BLaER1 treated with 17β-estradiol and CSF1 and Interleukin-3, amounts not matched to agents 10 nM and 100 nM (cell line): ENCODE measurements around the gene PTPRN2.
"Not testable (repeated sequence)": the region's sequence is repeated elsewhere in the genome, so short reads cannot be mapped to it uniquely, and the experiment has no call there.

Experiments used
- H3K27ac ChIP-seq, 11 experiments: shearing (Covaris generic); formaldehyde crosslinking; 2 replicates each; pipeline ENCODE4 v1.8.1; 2022
- H3K27me3 ChIP-seq, 11 experiments: shearing (Covaris generic); formaldehyde crosslinking; 2 replicates each; pipeline ENCODE4 v1.8.1; 2022
- H3K36me3 ChIP-seq, 11 experiments: shearing (Covaris generic); formaldehyde crosslinking; 2 replicates each; pipeline ENCODE4 v1.8.1; 2022
- H3K4me1 ChIP-seq, 10 experiments: shearing (Covaris generic); formaldehyde crosslinking; 2 replicates each; pipeline ENCODE4 v1.8.1; 2022
- H3K4me2 ChIP-seq, 11 experiments: shearing (Covaris generic); formaldehyde crosslinking; 2 replicates each; pipeline ENCODE4 v1.8.1; 2022
- H3K4me3 ChIP-seq, 10 experiments: shearing (Covaris generic); formaldehyde crosslinking; 2 replicates each; pipeline ENCODE4 v1.8.1; 2022
- H3K9ac ChIP-seq, 11 experiments: shearing (Covaris generic); formaldehyde crosslinking; 2 replicates each; pipeline ENCODE4 v1.8.1; 2022
- H3K9me3 ChIP-seq, 11 experiments: shearing (Covaris generic); formaldehyde crosslinking; replicated peaks in 1 of 11; 2 replicates each; pipeline ENCODE4 v1.8.1; 2022
- H4K20me1 ChIP-seq, 11 experiments: shearing (Covaris generic); formaldehyde crosslinking; 2 replicates each; pipeline ENCODE4 v1.8.1; 2022
- Cebpa-rat ChIP-seq, 11 experiments: shearing (Covaris generic); IDR thresholded peaks; 2 replicates each; pipeline ENCODE4 v1.8.1; 2022

Gene PTPRN2

DNA sequence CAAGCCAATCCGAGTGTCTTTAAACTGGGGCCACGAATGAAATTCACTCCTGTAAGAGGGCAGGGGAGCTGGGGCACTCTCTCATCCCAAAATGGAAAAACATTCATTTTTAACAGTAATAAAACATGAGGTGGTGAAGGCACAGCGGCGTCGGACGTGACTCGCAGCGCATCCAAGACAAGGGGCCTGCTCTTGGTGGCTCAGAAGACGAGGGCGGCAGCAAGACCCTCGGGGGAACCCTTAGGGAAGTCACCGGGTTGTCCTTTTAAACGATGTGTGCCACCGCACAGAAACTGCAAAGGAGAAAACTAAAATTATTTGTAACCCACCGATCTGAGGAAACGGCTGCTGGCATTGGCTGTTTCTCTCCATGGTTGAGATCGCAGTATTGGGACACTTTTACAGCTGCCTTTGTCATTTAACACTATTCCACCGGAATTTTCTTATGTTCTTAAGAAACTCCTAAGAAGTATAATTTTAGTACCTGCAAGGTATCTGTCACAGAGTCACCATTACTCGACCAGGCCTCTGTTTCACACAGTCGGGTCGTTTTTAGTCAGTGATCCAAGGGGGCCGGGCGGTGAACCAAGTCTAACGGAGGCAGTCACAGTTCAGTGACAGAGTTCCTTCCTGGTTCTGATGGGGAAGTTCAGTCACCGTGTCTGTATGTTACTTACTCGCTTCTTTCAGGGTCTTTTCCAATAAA lies 159.3 kb downstream of the PTPRN2 start:
- Histone ChIP-seq H3K4me1 (peaks cover 60 to 74% (median 73%) of the 10 kb centered on the region in 10 experiments), H3K4me2 (peak overlapping the region; percentile 73 to 92 (median 85))

DNA sequence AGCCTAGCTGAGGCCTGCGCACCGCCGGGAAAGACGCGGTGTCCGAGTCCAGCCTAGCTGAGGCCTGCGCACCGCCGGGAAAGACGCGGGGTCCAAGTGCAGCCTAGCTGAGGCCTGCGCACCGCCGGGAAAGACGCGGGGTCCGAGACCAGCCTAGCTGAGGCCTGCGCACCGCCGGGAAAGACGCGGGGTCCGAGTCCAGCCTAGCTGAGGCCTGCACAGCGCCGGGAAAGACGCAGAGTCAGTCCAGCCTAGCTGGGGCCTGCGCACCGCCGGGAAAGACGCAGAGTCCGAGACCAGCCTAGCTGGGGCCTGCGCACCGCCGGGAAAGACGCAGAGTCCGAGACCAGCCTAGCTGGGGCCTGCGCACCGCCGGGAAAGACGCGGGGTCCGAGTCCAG lies 161.9 kb downstream of the PTPRN2 start:
- H3K27ac ChIP-seq, H3K27me3 ChIP-seq, H3K36me3 ChIP-seq, H3K4me3 ChIP-seq, H3K9me3 ChIP-seq, H3K9ac ChIP-seq, H3K4me2 ChIP-seq, H4K20me1 ChIP-seq: not testable (repeated sequence)
- peaks cover 40 to 65% (median 60%) of the 10 kb centered on the region in 10 experiments for H3K4me1 ChIP-seq

More for the DNA sequence above, 159.3 kb downstream of the PTPRN2 start:
- H3K4me3 ChIP-seq, result peak overlapping the region in 4 of 10 experiments; percentile 6 to 27 (median 13); a peak in 4 of 20 replicates
- TF ChIP-seq Cebpa-rat (IDR thresholded peaks at IDR 0.05), result 0 out of 22 replicates have a peak, but pooled peaks of 1 of the 11 experiments have one; percentile 8
- H3K9me3 ChIP-seq, result no peaks in the 10 kb centered on the region
- H3K27me3 ChIP-seq, result peaks cover 0 to 15% (median 0%) of the 10 kb centered on the region in 11 experiments; a peak in 2 of 22 replicates
- H3K27ac ChIP-seq, result peak overlapping the region in 10 of 11 experiments; percentile 28 to 77 (median 70); a peak in 20 of 22 replicates
- H3K36me3 ChIP-seq, result no peaks in the 10 kb centered on the region
- H3K9ac ChIP-seq, result peak overlapping the region in 9 of 11 experiments; percentile 26 to 69 (median 60); a peak in 17 of 22 replicates
- H4K20me1 ChIP-seq, result no peaks in the 10 kb centered on the region

DNA sequence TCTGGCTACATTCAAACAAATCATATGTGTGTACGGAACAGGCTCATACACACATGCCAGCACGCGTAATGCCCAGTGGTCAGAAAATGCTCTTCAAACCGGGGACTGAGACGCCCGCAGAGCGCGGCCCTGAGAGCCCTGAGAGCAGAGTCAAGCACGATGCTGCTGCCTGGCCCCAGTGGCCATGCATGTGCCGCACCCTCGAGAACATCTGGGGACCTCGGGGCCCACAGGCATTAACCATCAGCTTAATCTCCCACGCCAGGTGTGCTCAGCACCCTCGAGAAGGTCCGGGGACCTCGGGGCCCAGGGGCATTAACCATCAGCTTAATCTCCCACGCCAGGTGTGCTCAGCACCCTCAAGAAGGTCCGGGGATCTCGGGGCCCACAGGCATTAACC lies 163.1 kb downstream of the PTPRN2 start:
- Histone ChIP-seq H3K4me3 (no peak overlapping the region), H3K27ac (no peak overlapping the region), H3K9ac (no peak overlapping the region), H3K27me3 (no peaks in the 10 kb centered on the region), H3K4me2 (peak overlapping the region in 8 of 11 experiments; percentile 28 to 97 (median 74); a peak in 11 of 22 replicates), H3K36me3 (no peaks in the 10 kb centered on the region; a peak in 1 of 22 replicates), H4K20me1 (no peaks in the 10 kb centered on the region), H3K9me3 (peaks cover 0 to 6% (median under 1%) of the 10 kb centered on the region in 11 experiments; a peak in 3 of 22 replicates), H3K4me1 (peaks cover 32 to 53% (median 48%) of the 10 kb centered on the region in 10 experiments)
- no peak for TF ChIP-seq Cebpa-rat (IDR thresholded peaks at IDR 0.05)

DNA sequence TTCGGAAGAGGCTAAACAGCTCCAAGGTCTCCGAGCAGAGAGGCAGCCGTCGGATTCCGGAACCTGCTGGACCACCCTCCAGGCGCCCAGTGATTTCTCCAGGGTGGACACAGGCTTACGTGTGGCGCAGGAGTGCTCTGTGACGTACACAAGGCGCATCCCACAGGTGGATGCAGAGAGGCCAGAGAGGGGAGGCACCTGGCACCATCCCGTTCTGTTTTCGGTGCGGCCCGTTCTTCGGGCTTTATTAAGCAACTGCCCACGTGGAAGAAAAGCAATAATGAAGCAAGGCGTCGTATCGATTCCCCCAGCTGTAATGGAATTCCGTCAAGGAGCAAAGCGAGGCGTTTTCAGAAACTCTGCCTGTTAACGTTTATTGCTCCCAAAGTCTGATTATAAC lies 163.6 kb downstream of the PTPRN2 start:
- H3K9me3 ChIP-seq, result peaks cover under 1 to 12% (median 6%) of the 10 kb centered on the region in 11 experiments; a peak in 17 of 22 replicates
- H3K9ac ChIP-seq, result no peak overlapping the region
- no peaks in the 10 kb centered on the region for H4K20me1 ChIP-seq
- H3K27me3 ChIP-seq, result no peaks in the 10 kb centered on the region
- H3K4me1 ChIP-seq, result peaks cover 27 to 48% (median 43%) of the 10 kb centered on the region in 10 experiments
- H3K27ac ChIP-seq, result no peak overlapping the region
- no peak overlapping the region for H3K4me3 ChIP-seq
- H3K4me2 ChIP-seq, result peak overlapping the region; percentile 72 to 97 (median 84)
- no peak for TF ChIP-seq Cebpa-rat (IDR thresholded peaks at IDR 0.05)
- H3K36me3 ChIP-seq, result no peaks in the 10 kb centered on the region; a peak in 1 of 22 replicates

DNA sequence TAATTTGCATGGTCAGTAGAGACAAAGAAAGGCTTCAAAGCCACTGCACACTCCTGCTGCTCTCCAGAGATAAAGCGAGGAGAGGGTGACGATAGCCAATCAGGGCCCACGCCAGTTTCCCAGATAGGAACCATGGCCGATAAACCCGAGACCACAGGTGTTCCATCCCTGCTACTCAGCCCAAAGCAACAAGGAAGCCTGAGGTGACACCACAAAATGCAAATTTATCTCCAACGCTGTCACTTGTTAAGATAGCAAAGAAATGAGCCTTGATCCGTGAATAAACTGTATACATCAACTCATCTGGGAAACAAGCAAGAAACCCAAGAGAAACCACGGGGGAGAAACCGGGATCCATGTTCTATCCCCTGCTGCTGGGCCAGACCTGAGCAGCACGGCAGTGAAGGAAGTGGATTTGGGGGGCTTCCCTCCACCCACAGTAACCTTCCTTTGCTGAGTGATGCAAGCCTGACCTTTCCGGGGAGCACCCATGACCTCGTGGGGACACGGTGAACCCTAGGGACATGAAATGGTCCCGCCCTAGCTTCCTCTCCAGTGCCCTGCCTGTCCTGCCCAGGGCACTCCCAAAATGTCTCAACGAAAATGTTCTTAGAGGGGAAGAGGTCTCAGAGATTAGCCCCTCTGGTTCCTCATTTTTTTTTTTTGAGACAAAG lies 164.6 kb downstream of the PTPRN2 start:
- peak overlapping the region in 3 of 10 experiments; percentile 12 to 20 (median 14); a peak in 3 of 20 replicates for H3K4me3 ChIP-seq
- H3K27me3 ChIP-seq, result no peaks in the 10 kb centered on the region
- peak overlapping the region; percentile 72 to 97 (median 84) for H3K4me2 ChIP-seq

DNA sequence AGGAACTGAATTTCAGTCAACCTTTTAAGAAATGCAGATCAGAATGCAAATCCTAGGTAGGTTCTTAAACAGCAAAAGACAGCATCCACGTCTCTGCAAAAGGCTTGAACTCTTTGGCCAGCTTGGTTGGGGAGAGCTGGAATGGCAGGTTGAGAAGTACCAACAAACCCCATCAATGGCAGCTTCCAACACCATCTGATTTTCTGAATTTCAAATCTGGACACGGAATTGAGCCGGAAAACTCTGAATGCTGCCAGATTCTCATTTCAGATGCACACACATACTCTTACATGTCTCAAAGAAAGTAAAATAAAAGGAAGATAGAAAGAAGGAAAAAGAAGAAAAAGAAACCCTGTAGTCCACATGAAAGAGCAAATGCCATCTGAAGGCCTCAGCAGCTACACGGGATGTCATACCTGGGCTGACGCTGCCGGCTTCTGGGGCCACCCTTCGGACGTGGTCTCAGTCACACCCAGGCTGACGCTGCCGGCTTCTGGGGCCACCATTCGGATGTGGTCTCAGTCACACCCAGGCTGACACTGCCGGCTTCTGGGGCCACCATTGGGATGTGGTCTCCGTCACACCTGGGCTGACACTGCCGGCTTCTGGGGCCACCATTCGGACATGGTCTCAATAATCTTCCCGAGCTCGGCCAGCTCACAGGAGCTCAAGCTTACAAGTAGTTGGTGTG lies 165.3 kb downstream of the PTPRN2 start:
- Histone ChIP-seq H3K4me3 (peak overlapping the region in 2 of 10 experiments; percentile 12 to 14; a peak in 1 of 20 replicates), H3K27ac (peak overlapping the region in 1 of 11 experiments; percentile 71; a peak in 2 of 22 replicates), H3K27me3 (no peaks in the 10 kb centered on the region), H3K9ac (no peak overlapping the region), H3K4me2 (peak overlapping the region; percentile 72 to 97 (median 84)), H3K36me3 (no peaks in the 10 kb centered on the region; a peak in 1 of 22 replicates), H4K20me1 (no peaks in the 10 kb centered on the region), H3K4me1 (peaks cover 16 to 34% (median 30%) of the 10 kb centered on the region in 10 experiments), H3K9me3 (peaks cover 15 to 28% (median 21%) of the 10 kb centered on the region in 11 experiments; a peak in 21 of 22 replicates)
- no peak for TF ChIP-seq Cebpa-rat (IDR thresholded peaks at IDR 0.05)

More for the DNA sequence above, 164.6 kb downstream of the PTPRN2 start:
- Histone ChIP-seq H3K9ac (peak overlapping the region in 5 of 11 experiments; percentile 25 to 55 (median 38); a peak in 6 of 22 replicates), H4K20me1 (no peaks in the 10 kb centered on the region), H3K4me1 (peaks cover 18 to 38% (median 33%) of the 10 kb centered on the region in 10 experiments), H3K27ac (peak overlapping the region in 7 of 11 experiments; percentile 1 to 71 (median 52); a peak in 10 of 22 replicates), H3K9me3 (peaks cover 10 to 22% (median 16%) of the 10 kb centered on the region in 11 experiments; a peak in 21 of 22 replicates), H3K36me3 (no peaks in the 10 kb centered on the region; a peak in 1 of 22 replicates)
- 0 out of 22 replicates have a peak, but pooled peaks of 1 of the 11 experiments have one; percentile 10 for TF ChIP-seq Cebpa-rat (IDR thresholded peaks at IDR 0.05)

DNA sequence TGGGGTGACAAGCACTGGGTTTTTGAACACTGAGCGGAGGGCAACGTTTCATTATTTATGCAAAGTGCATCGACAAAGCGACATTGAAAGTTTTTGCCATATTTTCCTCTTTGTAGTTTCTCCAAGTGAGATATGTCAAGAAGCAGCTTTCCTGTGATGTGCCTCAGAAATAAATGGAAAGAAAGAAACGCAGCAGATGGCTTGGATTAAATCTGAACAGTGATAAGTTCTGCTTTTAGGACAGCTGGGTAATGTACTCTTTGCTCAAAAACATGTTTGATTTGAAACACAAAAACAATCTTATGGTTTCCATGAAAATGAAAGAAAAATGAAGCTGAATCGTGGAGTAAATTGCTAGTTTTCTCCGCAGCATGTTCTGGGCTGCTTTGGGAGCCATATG lies 166.3 kb downstream of the PTPRN2 start:
- H3K4me3 ChIP-seq, result no peak overlapping the region
- H3K36me3 ChIP-seq, result no peaks in the 10 kb centered on the region; a peak in 1 of 22 replicates
- H3K27ac ChIP-seq, result no peak overlapping the region
- no peak for TF ChIP-seq Cebpa-rat (IDR thresholded peaks at IDR 0.05)
- H3K27me3 ChIP-seq, result no peaks in the 10 kb centered on the region
- no peaks in the 10 kb centered on the region for H4K20me1 ChIP-seq
- no peak overlapping the region for H3K9ac ChIP-seq
- H3K4me2 ChIP-seq, result peak overlapping the region in 1 of 11 experiments; percentile 97; a peak in 1 of 22 replicates
- H3K9me3 ChIP-seq, result peaks cover 20 to 37% (median 27%) of the 10 kb centered on the region in 11 experiments; a peak in 21 of 22 replicates
- H3K4me1 ChIP-seq, result peaks cover 16 to 34% (median 30%) of the 10 kb centered on the region in 10 experiments

DNA sequence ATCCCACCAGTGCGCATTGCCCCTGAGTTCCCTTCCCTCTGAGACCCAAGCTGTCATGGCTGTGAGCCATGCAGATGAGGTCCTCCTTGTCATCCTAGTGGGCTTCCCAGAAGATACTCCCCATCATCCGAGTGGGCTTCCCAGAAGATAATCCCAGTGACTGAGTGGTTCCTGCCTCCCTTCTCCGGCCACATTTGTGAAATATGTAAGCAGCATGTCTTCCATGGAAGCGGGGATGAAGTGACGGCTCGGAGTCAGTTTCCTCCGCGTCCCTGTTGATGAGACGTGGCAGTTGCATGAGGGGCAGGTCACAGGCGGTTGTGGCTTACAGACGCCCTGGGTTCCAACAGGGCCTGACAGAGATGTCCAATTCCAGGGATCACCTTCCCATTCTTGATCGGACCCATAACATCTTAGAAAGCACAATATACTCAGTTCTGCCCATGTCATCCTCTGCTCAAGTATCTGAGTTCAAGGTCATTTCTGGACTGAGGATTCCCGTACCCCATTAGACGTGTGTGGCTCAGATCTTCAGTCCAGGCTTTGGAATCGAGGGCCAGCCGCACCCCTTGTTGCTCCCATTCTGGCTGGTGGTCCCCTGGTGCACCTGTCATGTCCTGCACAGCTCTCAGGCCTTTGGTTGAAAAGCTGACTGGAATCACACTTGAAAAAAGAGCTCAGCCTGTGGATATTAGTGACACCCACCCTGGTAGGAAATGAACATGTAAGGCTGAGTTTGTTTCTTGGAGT lies 166.9 kb downstream of the PTPRN2 start:
- H3K9me3 ChIP-seq, result peaks cover 20 to 37% (median 27%) of the 10 kb centered on the region in 11 experiments; a peak in 21 of 22 replicates
- H3K4me3 ChIP-seq, result no peak overlapping the region
- H3K27me3 ChIP-seq, result no peaks in the 10 kb centered on the region
- no peak overlapping the region for H3K27ac ChIP-seq
- no peaks in the 10 kb centered on the region; a peak in 1 of 22 replicates for H3K36me3 ChIP-seq
- no peak overlapping the region for H3K9ac ChIP-seq
- H3K4me1 ChIP-seq, result peaks cover 16 to 34% (median 30%) of the 10 kb centered on the region in 10 experiments
- TF ChIP-seq Cebpa-rat (IDR thresholded peaks at IDR 0.05), result no peak
- no peak overlapping the region for H3K4me2 ChIP-seq
- no peaks in the 10 kb centered on the region for H4K20me1 ChIP-seq
